PFSK-1 (cell line): ENCODE results near the gene PTPRT.

ENCODE experiments used
- POLR2AphosphoS5 ChIP-seq: IDR thresholded peaks from 2 replicates; pipeline ENCODE4 v1.6.1; 2012; ENCODE audit warnings: low read depth, mild to moderate bottlenecking, control low read depth, low read length, moderate library complexity
- REST ChIP-seq, 2 experiments: IDR thresholded peaks; 2 replicates each; pipeline versions ENCODE4 v1.6.1 to v1.8.0; 2011 to 2012; ENCODE audit warnings: low read depth in 2 of 2, low read length in 2 of 2, control low read depth in 1 of 2, inconsistent platforms in 1 of 2, mild to moderate bottlenecking in 1 of 2, moderate library complexity in 1 of 2; ENCODE audit not compliant: insufficient read depth in 1 of 2

GRCh38 chr20:42714298-42715141 is 475.2 kb downstream of the PTPRT start:
- TF ChIP-seq POLR2AphosphoS5: no peak
- no peak for TF ChIP-seq REST (IDR thresholded peaks at IDR 0.05; ENCODE audit: insufficient read depth in 1 of 2, low read depth in 2 of 2, low read length in 2 of 2)
